WTC11 (cell line): ENCODE data around the gene SENP7. TPM values are rescaled to one million over a fixed set of nuclear protein-coding genes. Genes with fewer than 3 reads are reported as not detected.

Source experiments
- ATAC-seq: fragments of 200-7000 bp; cut with Tn5 transposase; 2 replicates; pipeline ENCODE4 v1.10.0; 2021; ENCODE audit warnings: mild to moderate bottlenecking, moderate library complexity
- CTCF ChIA-PET: fragments of 300-600 bp; sonication (Branson Sonifier 250); formaldehyde crosslinking; loops from one replicate; lab custom pipeline; 2021; ENCODE audit warnings: antibody characterized with exemption; lab: Charles Lee
- POLR2A ChIA-PET: fragments of 350-600 bp; sonication (Branson Sonifier 250); formaldehyde crosslinking; loops from one replicate; lab custom pipeline; 2021; ENCODE audit warnings: antibody characterized with exemption; lab: Charles Lee
- DNase-seq: peaks from one replicate; pipeline ENCODE4 v3.0.0; 2021; ENCODE audit warnings: low spot score
- H3K27ac Mint-ChIP-seq: 2 replicates; pipeline ENCODE4 v1.8.0; 2021; ENCODE audit warnings: mixed read lengths
- H3K27me3 Mint-ChIP-seq: 2 replicates; pipeline ENCODE4 v1.8.0; 2021; ENCODE audit warnings: low read depth, mild to moderate bottlenecking, moderate library complexity, mixed read lengths
- H3K36me3 Mint-ChIP-seq: 2 replicates; pipeline ENCODE4 v1.8.0; 2021; ENCODE audit warnings: mixed read lengths
- H3K4me1 Mint-ChIP-seq: 2 replicates; pipeline ENCODE4 v1.8.0; 2022; ENCODE audit warnings: mixed read lengths
- H3K4me3 Mint-ChIP-seq: 2 replicates; pipeline ENCODE4 v1.8.0; 2021; ENCODE audit warnings: mild to moderate bottlenecking, moderate library complexity, mixed read lengths
- H3K9me3 Mint-ChIP-seq: 2 replicates; pipeline ENCODE4 v1.8.0; 2021; ENCODE audit warnings: mixed read lengths
- CBFB ChIP-seq: sonication (generic); formaldehyde crosslinking; IDR thresholded peaks from 2 replicates; pipeline ENCODE4 v1.8.1; 2022; ENCODE audit warnings: mild to moderate bottlenecking, low read depth, missing genetic modification reagents
- CREM ChIP-seq: sonication (generic); formaldehyde crosslinking; IDR thresholded peaks from 2 replicates; pipeline ENCODE4 v1.8.1; 2022; ENCODE audit warnings: mild to moderate bottlenecking, missing genetic modification reagents, moderate library complexity
- ETV6 ChIP-seq: sonication (generic); formaldehyde crosslinking; IDR thresholded peaks from 2 replicates; pipeline ENCODE4 v1.8.1; 2022; ENCODE audit warnings: mild to moderate bottlenecking, missing genetic modification reagents
- FOXK1 ChIP-seq: sonication (generic); formaldehyde crosslinking; IDR thresholded peaks from 2 replicates; pipeline ENCODE4 v1.8.0; 2022; ENCODE audit warnings: mild to moderate bottlenecking, moderate library complexity, missing genetic modification reagents
- IRF1 ChIP-seq: sonication (generic); formaldehyde crosslinking; IDR thresholded peaks from 2 replicates; pipeline ENCODE4 v1.8.0; 2023; ENCODE audit warnings: missing genetic modification reagents
- JAZF1 ChIP-seq: fragments of 250-450 bp; sonication (Bioruptor Pico); IDR thresholded peaks from 2 replicates; pipeline ENCODE4 v1.9.0; 2021; ENCODE audit warnings: moderate library complexity, mild to moderate bottlenecking, inconsistent platforms
- NFATC4 ChIP-seq: fragments of 250-450 bp; sonication (Bioruptor Pico); IDR thresholded peaks from 2 replicates; pipeline ENCODE4 v1.9.0; 2021; ENCODE audit warnings: mild to moderate bottlenecking
- NFE2L1 ChIP-seq: sonication (generic); formaldehyde crosslinking; IDR thresholded peaks from 2 replicates; pipeline ENCODE4 v1.8.1; 2023; ENCODE audit warnings: missing genetic modification reagents
- NR2C2 ChIP-seq: sonication (generic); formaldehyde crosslinking; IDR thresholded peaks from 2 replicates; pipeline ENCODE4 v1.8.0; 2022; ENCODE audit warnings: mild to moderate bottlenecking, missing genetic modification reagents
- TEAD1 ChIP-seq: sonication (generic); formaldehyde crosslinking; IDR thresholded peaks from 2 replicates; pipeline ENCODE4 v1.8.0; 2022; ENCODE audit warnings: mild to moderate bottlenecking, missing genetic modification reagents
- ZNF232 ChIP-seq: sonication (generic); formaldehyde crosslinking; IDR thresholded peaks from 2 replicates; pipeline ENCODE4 v1.8.0; 2022; ENCODE audit warnings: mild to moderate bottlenecking, missing genetic modification reagents
- ZNF532 ChIP-seq: fragments of 250-450 bp; sonication (Bioruptor Pico); IDR thresholded peaks from 2 replicates; pipeline ENCODE4 v1.9.0; 2021; ENCODE audit warnings: mild to moderate bottlenecking, borderline replicate concordance
- total RNA-seq: library from RNA; stranded (reverse); gene quantifications from 3 replicates; pipeline ENCODE4 v1.2.3, GENCODE V29; 2021
- TF ChIP-seq, protein P1 (sequence below): fragments of 250-450 bp; sonication (Bioruptor Pico); IDR thresholded peaks from 2 replicates; pipeline ENCODE4 v1.8.0; 2021; ENCODE audit warnings: mild to moderate bottlenecking
- TF ChIP-seq, protein P2 (sequence below): sonication (generic); formaldehyde crosslinking; IDR thresholded peaks from 2 replicates; pipeline ENCODE4 v1.8.1; 2022; ENCODE audit warnings: missing genetic modification reagents, borderline replicate concordance
- TF ChIP-seq, protein P3 (sequence below): fragments of 250-450 bp; sonication (Bioruptor Pico); conservative IDR thresholded peaks from 2 replicates; pipeline ENCODE4 v1.9.0; 2021; ENCODE audit warnings: mild to moderate bottlenecking
- TF ChIP-seq, protein P4 (sequence below): sonication (generic); formaldehyde crosslinking; IDR thresholded peaks from 2 replicates; pipeline ENCODE4 v1.8.1; 2023; ENCODE audit warnings: mild to moderate bottlenecking, missing genetic modification reagents, borderline replicate concordance

SENP7 gene
- total RNA-seq, 1 experiment from 2014 or later = 10.5 TPM

- TF ChIP-seq ZNF232 (CRISPR knock-in tag) = no peak
Measured at GRCh38 chr3:101533603-101533968, 20.6 kb upstream of the SENP7 start (continued).

DNA sequence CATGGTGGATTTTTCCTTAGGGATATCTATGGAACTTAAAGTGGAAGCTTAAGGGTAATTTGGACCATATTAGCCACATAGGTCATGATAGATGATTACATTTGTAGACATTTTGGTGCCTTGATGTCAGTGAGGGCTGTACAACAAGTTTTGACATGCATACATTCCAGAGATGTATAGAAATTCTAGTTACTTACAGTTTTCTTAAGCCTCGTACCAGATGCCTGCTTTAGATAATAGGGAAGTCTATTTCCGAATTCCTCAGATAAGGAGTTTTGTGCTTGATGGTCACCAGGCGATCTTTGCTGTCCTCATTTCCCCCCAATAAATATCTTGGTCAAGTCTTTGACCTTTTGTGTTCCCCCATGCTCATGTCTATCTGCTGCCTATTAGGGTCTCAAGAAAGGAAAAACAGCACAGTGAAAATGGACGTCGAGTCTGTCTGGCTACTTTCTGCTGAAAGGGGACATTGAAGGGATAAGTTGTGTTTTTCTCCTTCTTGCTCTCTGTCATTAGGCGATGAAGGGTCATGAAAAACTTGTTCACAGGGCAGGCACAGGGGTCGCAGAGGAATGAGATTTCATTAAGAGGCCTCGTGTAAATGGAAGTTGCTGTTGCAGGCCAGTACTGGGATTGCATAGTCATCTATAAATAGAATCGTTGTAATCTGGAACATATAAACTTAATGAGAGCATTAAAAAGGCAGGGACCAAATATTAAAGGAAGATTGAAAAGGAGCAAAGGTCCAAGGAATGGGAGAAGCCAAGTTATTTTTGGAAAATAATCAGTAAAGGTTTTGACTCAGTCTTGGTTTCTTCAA, 20.0 kb upstream of the SENP7 start:
- Mint-ChIP-seq H3K27me3 (peaks cover 16% of the 10 kb centered on the region), H3K9me3 (peaks cover 26% of the 10 kb centered on the region), H3K36me3 (peaks cover 22% of the 10 kb centered on the region), H3K4me1 (peaks cover 38% of the 10 kb centered on the region), H3K27ac (no peak overlapping the region), H3K4me3 (no peak overlapping the region)
- ChIA-PET POLR2A (no interaction called here), CTCF (no interaction called here)
- DNase-seq = no peak
- no peak for TF ChIP-seq ZNF532 (CRISPR knock-in tag)
- no peak for TF ChIP-seq CREM (CRISPR knock-in tag)
- TF ChIP-seq CBFB (CRISPR knock-in tag) = no peak
- no peak for TF ChIP-seq IRF1 (CRISPR knock-in tag)
- TF ChIP-seq TEAD1 (CRISPR knock-in tag) = no peak
- TF ChIP-seq, protein P1, sequence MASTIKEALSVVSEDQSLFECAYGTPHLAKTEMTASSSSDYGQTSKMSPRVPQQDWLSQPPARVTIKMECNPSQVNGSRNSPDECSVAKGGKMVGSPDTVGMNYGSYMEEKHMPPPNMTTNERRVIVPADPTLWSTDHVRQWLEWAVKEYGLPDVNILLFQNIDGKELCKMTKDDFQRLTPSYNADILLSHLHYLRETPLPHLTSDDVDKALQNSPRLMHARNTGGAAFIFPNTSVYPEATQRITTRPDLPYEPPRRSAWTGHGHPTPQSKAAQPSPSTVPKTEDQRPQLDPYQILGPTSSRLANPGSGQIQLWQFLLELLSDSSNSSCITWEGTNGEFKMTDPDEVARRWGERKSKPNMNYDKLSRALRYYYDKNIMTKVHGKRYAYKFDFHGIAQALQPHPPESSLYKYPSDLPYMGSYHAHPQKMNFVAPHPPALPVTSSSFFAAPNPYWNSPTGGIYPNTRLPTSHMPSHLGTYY (CRISPR knock-in tag) = no peak
- TF ChIP-seq JAZF1 = no peak
- TF ChIP-seq, protein P2, sequence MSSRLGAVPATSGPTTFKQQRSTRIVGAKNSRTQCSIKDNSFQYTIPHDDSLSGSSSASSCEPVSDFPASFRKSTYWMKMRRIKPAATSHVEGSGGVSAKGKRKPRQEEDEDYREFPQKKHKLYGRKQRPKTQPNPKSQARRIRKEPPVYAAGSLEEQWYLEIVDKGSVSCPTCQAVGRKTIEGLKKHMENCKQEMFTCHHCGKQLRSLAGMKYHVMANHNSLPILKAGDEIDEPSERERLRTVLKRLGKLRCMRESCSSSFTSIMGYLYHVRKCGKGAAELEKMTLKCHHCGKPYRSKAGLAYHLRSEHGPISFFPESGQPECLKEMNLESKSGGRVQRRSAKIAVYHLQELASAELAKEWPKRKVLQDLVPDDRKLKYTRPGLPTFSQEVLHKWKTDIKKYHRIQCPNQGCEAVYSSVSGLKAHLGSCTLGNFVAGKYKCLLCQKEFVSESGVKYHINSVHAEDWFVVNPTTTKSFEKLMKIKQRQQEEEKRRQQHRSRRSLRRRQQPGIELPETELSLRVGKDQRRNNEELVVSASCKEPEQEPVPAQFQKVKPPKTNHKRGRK = no peak
- TF ChIP-seq NR2C2 (CRISPR knock-in tag) = no peak
- TF ChIP-seq NFATC4 = no peak
- TF ChIP-seq FOXK1 (CRISPR knock-in tag) = no peak
- TF ChIP-seq NFE2L1 (CRISPR knock-in tag) = no peak
- TF ChIP-seq, protein P3, sequence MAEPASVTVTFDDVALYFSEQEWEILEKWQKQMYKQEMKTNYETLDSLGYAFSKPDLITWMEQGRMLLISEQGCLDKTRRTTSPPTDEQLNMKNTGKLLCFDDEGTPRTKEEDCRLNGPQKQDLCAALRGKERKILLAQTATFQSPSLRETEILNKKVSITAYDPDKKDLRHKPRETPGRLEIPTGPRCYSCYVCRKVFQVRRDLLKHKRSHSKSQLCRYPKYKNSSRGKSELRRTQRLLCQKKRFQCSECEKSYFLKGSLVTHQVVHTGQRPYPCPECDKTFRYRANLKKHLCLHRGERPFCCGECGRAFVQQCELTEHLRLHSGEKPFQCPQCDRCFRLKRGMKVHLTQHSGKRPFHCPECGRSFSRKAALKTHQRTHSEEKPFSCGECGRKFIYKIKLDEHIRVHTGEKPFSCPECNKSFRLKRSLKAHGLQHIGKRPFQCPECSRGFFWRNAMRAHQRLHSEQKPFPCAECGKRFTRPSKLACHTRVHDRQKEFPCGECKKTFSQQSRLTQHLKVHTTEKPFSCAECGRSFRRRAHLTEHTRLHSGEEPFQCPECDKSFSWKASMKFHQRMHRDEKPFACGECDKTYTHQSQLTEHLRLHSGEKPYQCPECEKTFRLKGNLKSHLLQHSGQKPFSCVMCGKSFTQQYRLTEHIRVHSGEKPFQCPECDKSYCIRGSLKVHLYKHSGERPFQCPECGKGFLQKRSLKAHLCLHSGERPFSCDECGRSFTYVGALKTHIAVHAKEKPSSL (CRISPR knock-in tag) = no peak
- TF ChIP-seq, protein P4, sequence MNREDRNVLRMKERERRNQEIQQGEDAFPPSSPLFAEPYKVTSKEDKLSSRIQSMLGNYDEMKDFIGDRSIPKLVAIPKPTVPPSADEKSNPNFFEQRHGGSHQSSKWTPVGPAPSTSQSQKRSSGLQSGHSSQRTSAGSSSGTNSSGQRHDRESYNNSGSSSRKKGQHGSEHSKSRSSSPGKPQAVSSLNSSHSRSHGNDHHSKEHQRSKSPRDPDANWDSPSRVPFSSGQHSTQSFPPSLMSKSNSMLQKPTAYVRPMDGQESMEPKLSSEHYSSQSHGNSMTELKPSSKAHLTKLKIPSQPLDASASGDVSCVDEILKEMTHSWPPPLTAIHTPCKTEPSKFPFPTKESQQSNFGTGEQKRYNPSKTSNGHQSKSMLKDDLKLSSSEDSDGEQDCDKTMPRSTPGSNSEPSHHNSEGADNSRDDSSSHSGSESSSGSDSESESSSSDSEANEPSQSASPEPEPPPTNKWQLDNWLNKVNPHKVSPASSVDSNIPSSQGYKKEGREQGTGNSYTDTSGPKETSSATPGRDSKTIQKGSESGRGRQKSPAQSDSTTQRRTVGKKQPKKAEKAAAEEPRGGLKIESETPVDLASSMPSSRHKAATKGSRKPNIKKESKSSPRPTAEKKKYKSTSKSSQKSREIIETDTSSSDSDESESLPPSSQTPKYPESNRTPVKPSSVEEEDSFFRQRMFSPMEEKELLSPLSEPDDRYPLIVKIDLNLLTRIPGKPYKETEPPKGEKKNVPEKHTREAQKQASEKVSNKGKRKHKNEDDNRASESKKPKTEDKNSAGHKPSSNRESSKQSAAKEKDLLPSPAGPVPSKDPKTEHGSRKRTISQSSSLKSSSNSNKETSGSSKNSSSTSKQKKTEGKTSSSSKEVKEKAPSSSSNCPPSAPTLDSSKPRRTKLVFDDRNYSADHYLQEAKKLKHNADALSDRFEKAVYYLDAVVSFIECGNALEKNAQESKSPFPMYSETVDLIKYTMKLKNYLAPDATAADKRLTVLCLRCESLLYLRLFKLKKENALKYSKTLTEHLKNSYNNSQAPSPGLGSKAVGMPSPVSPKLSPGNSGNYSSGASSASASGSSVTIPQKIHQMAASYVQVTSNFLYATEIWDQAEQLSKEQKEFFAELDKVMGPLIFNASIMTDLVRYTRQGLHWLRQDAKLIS (CRISPR knock-in tag) = no peak
- TF ChIP-seq ETV6 (CRISPR knock-in tag) = no peak
- no peak for ATAC-seq
